Measurements from ENCODE around the gene KCNQ1.

Gene KCNQ1

DNA sequence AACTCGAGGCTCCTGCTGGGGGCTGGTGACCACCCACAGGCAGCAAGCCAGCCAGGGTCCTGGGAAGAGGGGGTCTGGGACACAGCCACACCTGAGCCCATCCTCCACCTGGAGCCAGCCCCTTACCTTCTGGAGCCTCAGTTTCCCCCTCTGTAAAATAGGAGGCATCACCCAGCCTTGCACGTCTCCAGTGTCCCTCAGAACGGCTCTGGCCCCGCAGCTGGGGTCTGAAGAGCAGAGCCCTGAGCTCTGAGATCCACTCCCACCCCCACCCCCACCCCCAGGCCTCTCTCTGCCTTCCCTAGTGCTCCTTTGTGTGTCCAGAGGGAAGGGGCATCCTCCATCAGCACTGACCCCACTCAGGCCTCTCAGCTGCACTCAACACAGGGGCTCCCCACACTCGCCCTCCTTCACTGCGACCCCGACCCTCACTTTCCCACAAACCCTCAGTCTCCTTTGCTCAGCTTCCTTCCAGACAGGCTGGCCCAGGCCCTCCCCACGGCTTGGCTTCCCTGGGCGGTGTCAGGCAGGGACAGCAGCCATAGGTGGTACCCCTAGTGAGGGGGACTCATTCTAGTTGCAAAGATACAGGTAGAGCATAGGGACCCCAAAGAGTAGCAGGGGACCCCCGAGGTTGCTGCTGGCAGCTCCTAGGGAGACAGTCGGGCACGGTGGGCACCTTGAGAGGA, 288.3 kb downstream of the KCNQ1 start:
- Histone ChIP-seq H3K4me3 (ENCODE audit: low read depth, low read length) (no peak overlapping the region), H3K36me3 (no peaks in the 10 kb centered on the region), H3K27me3 (ENCODE audit: insufficient read depth, low read depth, severe bottlenecking) (no peaks in the 10 kb centered on the region), H3K9me3 (ENCODE audit: severe bottlenecking) (no peaks in the 10 kb centered on the region), H3K27ac (no peak overlapping the region)
- TF ChIP-seq, protein P1, sequence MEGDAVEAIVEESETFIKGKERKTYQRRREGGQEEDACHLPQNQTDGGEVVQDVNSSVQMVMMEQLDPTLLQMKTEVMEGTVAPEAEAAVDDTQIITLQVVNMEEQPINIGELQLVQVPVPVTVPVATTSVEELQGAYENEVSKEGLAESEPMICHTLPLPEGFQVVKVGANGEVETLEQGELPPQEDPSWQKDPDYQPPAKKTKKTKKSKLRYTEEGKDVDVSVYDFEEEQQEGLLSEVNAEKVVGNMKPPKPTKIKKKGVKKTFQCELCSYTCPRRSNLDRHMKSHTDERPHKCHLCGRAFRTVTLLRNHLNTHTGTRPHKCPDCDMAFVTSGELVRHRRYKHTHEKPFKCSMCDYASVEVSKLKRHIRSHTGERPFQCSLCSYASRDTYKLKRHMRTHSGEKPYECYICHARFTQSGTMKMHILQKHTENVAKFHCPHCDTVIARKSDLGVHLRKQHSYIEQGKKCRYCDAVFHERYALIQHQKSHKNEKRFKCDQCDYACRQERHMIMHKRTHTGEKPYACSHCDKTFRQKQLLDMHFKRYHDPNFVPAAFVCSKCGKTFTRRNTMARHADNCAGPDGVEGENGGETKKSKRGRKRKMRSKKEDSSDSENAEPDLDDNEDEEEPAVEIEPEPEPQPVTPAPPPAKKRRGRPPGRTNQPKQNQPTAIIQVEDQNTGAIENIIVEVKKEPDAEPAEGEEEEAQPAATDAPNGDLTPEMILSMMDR (IDR thresholded peaks at IDR 0.05; ENCODE audit: low read depth, low read length): no peak
- no peak for DNase-seq

DNA sequence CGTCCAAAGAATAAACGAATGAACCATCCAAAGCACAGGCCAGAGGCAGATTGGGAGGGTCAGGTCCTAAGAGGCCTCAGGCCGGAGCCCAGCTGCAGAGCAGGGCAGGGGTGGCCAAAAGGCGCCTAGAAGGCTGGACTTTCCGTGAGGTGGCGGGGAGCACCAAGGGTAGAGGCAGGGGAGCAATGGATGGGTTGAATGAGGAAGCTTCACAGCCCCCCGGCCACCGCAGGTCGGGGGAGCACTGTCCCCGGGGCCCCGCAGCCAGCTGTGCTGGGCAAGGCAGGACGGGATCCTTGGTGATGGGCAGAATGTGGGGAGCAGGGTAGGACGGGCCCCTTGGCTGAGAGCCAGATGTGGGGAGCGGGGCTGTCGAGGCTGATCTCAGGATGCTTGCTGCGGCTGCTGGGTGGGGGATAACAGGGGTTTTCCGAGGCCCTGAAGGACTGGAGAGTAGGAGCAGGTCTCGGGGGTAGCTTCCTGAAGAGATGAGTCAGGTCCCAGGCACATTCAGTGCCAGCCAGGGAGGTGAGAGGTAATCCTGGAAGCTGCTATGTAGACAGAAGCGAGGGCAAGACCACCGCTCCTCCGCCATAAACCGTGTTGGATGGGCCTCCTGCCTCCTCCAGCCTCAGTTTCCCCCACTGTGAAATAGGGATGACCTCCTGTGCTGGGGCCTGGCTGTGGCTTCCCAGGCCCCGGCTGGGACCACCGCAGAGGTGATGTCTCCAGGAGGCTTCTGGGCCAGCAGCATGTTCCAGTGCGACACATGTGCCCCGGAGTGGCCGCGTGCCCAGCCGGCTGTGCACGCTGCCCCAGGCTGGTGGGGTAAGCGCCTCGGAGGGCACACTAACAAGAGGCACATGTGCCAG, 289.6 kb downstream of the KCNQ1 start:
- Histone ChIP-seq H3K4me3 (ENCODE audit: low read depth, low read length) (no peak overlapping the region), H3K27me3 (ENCODE audit: insufficient read depth, low read depth, severe bottlenecking) (no peaks in the 10 kb centered on the region), H3K9me3 (ENCODE audit: severe bottlenecking) (no peaks in the 10 kb centered on the region), H3K27ac (peak overlapping the region; percentile 33; the same call in 1 of the 2 replicates), H3K36me3 (no peaks in the 10 kb centered on the region)
- TF ChIP-seq, protein P1 (IDR thresholded peaks at IDR 0.05; ENCODE audit: low read depth, low read length): no peak
- no peak for DNase-seq

DNA sequence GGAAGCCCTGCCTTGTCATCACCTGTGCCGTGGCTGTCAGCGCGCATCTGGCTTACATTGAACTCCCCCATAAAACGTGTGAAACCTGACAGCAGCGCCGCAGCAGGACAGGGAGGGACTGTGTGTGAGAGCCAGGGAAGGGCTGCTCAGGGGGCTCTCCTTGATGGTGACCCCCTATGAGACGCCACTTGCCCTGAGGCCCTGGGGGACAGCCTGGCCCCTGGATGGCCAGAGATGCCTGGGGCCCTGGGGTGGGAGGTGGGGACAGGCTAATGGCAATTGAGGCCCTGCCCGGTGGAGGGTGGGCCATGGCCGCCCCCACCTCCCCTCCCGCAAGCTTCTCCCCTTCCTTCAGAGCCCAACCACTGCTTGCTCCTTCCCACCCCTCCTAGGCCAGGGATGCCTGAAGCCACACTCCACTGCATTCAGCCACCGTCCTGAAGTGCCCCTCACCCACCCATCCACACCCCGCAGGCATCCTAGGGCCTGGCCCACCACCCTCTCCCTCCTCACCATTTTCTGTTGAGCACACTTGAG, 290.3 kb downstream of the KCNQ1 start:
- H3K27ac ChIP-seq: no peak overlapping the region
- H3K4me3 ChIP-seq (ENCODE audit: low read depth, low read length): no peak overlapping the region
- no peaks in the 10 kb centered on the region for H3K9me3 ChIP-seq (ENCODE audit: severe bottlenecking)
- H3K27me3 ChIP-seq (ENCODE audit: insufficient read depth, low read depth, severe bottlenecking): no peaks in the 10 kb centered on the region
- no peaks in the 10 kb centered on the region for H3K36me3 ChIP-seq
- TF ChIP-seq, protein P1 (IDR thresholded peaks at IDR 0.05; ENCODE audit: low read depth, low read length): no peak
- DNase-seq: no peak

DNA sequence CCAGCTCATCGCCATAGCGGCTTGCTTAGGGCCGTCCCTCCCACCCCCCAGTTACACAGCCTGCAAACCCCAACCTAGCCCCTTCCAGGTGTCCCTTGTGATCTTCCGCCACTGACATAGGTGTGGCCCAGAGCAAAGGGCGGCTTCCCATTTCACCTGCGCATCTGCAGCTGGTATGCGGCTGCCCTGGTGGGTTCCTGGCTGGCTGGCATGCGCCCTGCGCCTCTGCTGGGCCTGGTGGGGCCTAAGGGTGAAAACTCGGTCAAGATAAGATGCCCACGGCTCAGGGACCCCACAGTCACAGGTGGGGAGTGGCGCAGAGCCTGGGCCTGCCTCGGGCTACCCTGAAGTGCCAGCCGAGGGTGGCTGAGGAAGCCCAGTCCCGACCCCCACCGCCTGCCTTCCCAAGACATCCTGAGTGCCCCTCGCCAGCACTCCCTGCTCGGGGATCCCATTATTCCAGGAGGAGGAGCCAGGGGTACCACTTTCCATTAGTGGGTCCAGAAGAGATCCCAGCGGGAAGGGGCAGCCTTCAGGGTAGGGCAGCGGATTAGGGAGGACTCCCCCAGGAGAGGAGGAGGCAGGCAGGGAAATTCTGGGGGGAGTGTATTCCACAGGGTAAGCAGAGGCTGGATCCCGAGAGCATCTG, 291.9 kb downstream of the KCNQ1 start:
- TF ChIP-seq, protein P1 (IDR thresholded peaks at IDR 0.05; ENCODE audit: low read depth, low read length): no peak
- no peak for DNase-seq
- Histone ChIP-seq H3K27ac (no peak overlapping the region), H3K4me3 (ENCODE audit: low read depth, low read length) (no peak overlapping the region), H3K9me3 (ENCODE audit: severe bottlenecking) (no peaks in the 10 kb centered on the region), H3K27me3 (ENCODE audit: insufficient read depth, low read depth, severe bottlenecking) (no peaks in the 10 kb centered on the region), H3K36me3 (no peaks in the 10 kb centered on the region)

DNA sequence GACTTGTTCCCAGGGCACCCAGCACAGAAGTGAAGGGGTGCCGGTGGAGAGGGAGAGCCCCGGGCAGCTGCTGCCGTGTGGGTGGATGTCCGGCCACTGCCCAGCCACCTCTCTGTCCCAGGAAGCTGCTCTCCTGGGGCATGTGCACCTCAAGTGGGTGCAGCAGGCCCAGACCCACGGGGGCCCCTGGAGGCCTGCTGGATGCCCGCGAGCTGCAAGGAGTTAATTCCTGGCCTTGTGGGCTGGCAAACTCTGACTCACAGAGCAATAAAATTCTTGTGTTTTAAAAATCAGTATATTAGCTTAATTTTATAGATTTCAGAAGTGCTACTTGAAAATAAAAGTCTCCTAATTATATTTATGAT, 292.4 kb downstream of the KCNQ1 start:
- Histone ChIP-seq H3K27ac (no peak overlapping the region), H3K27me3 (ENCODE audit: insufficient read depth, low read depth, severe bottlenecking) (no peaks in the 10 kb centered on the region), H3K36me3 (no peaks in the 10 kb centered on the region), H3K9me3 (ENCODE audit: severe bottlenecking) (no peaks in the 10 kb centered on the region), H3K4me3 (ENCODE audit: low read depth, low read length) (no peak overlapping the region)
- TF ChIP-seq, protein P1 (IDR thresholded peaks at IDR 0.05; ENCODE audit: low read depth, low read length): no peak
- no peak for DNase-seq
